Measurements from ENCODE around the gene MFAP3L. TPM values are rescaled to one million over a fixed set of nuclear protein-coding genes. Genes with fewer than 3 reads are reported as not detected.

The MFAP3L gene
- total RNA-seq, 1 experiment from 2014 or later, result 0.47 TPM

DNA sequence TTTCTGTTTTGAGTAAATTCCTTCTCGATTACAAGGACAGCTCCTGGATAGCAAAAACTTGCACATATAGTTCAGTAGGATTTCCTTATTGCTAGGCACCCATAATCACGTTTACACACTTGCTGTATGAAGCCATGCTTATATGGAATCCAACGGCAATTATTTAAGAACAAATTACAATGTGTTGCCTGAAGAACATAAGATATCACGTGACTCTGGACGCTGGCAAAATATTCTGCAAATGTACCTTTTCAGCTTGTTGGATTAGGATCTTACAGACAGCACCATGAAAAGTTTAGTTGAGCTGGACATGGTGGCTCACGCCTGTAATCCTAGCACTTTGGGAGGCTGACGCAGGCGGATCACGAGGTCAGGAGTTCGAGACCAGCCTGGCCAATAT, 17.4 kb downstream of the MFAP3L start:
- Histone ChIP-seq H3F3A (ENCODE audit: low read length, unreplicated experiment) (no peaks in the 10 kb centered on the region), H3K4me1 (ENCODE audit: insufficient read depth, low read length) (no peaks in the 10 kb centered on the region), H3K9me2 (replicated peaks; ENCODE audit: low read length) (no peaks in the 10 kb centered on the region), H3K79me2 (ENCODE audit: low read length) (no peaks in the 10 kb centered on the region), H3K27ac (ENCODE audit: low read length) (no peak overlapping the region), H4K20me1 (ENCODE audit: low read length) (no peaks in the 10 kb centered on the region), H3K27me3 (ENCODE audit: low read length) (no peaks in the 10 kb centered on the region), H3K9ac (ENCODE audit: low read length) (no peak overlapping the region), H2AFZ (ENCODE audit: low read length) (no peak overlapping the region), H3K4me2 (ENCODE audit: low read length) (no peak overlapping the region), H3K9me3 (ENCODE audit: low read length) (no peaks in the 10 kb centered on the region), H3K4me3 (ENCODE audit: low read length) (no peak overlapping the region), H3K36me3 (ENCODE audit: low read depth, low read length) (no peaks in the 10 kb centered on the region)
- DNase-seq, result no peak
- intact Hi-C loops (cut with micrococcal nuclease), result no loop called here
- ATAC-seq, result no peak
- CTCF ChIA-PET, result no interaction called here
- BruUV-seq (replicated peaks), result no TSS peak
- POLR2A ChIA-PET (ENCODE audit: unreplicated experiment), result no interaction called here
- TF ChIP-seq EZH2phosphoT487 (IDR thresholded peaks at IDR 0.05; ENCODE audit: borderline replicate concordance, low read length), result no peak
- TF ChIP-seq, protein P1, sequence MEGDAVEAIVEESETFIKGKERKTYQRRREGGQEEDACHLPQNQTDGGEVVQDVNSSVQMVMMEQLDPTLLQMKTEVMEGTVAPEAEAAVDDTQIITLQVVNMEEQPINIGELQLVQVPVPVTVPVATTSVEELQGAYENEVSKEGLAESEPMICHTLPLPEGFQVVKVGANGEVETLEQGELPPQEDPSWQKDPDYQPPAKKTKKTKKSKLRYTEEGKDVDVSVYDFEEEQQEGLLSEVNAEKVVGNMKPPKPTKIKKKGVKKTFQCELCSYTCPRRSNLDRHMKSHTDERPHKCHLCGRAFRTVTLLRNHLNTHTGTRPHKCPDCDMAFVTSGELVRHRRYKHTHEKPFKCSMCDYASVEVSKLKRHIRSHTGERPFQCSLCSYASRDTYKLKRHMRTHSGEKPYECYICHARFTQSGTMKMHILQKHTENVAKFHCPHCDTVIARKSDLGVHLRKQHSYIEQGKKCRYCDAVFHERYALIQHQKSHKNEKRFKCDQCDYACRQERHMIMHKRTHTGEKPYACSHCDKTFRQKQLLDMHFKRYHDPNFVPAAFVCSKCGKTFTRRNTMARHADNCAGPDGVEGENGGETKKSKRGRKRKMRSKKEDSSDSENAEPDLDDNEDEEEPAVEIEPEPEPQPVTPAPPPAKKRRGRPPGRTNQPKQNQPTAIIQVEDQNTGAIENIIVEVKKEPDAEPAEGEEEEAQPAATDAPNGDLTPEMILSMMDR (conservative IDR thresholded peaks at IDR 0.05; ENCODE audit: low read depth, low read length), result no peak
- TF ChIP-seq EZH2 (IDR thresholded peaks at IDR 0.05; ENCODE audit: low read length, unreplicated experiment), result no peak

DNA sequence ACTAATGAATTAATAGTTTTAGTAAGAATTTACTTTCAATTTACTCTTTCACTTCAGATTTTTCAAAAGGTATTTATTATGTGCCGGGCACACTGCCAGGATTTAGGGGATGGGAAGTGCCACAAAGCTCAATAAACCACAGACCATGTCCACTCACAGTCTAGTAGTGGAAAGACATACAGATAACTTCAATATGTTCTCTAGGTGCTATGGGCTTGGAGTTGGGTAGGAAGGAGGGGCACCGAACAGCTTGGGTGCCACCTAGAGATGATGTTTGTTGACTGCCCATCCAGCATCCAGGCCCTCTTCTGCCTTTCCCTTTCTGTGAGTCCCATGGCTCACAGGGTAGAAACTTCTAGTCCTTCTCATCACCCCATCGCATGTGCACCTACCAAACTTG, 17.8 kb downstream of the MFAP3L start:
- H3K27ac ChIP-seq (ENCODE audit: low read length), result no peak overlapping the region
- no peaks in the 10 kb centered on the region for H3K9me3 ChIP-seq (ENCODE audit: low read length)
- intact Hi-C loops (cut with micrococcal nuclease), result no loop called here
- H3K9me2 ChIP-seq (replicated peaks; ENCODE audit: low read length), result no peaks in the 10 kb centered on the region
- H3K4me1 ChIP-seq (ENCODE audit: insufficient read depth, low read length), result no peaks in the 10 kb centered on the region
- H3F3A ChIP-seq (ENCODE audit: low read length, unreplicated experiment), result no peaks in the 10 kb centered on the region
- no peak overlapping the region for H2AFZ ChIP-seq (ENCODE audit: low read length)
- ChIA-PET POLR2A (ENCODE audit: unreplicated experiment) (no interaction called here), CTCF (no interaction called here)
- no peak overlapping the region for H3K4me3 ChIP-seq (ENCODE audit: low read length)
- H3K36me3 ChIP-seq (ENCODE audit: low read depth, low read length), result no peaks in the 10 kb centered on the region
- ATAC-seq (no peak; the same call in 1 of the 2 replicates), DNase-seq (no peak)
- H3K27me3 ChIP-seq (ENCODE audit: low read length), result no peaks in the 10 kb centered on the region
- no peaks in the 10 kb centered on the region for H3K79me2 ChIP-seq (ENCODE audit: low read length)
- H3K9ac ChIP-seq (ENCODE audit: low read length), result no peak overlapping the region
- BruUV-seq (replicated peaks), result no TSS peak
- TF ChIP-seq EZH2phosphoT487 (IDR thresholded peaks at IDR 0.05; ENCODE audit: borderline replicate concordance, low read length) (no peak), EZH2 (IDR thresholded peaks at IDR 0.05; ENCODE audit: low read length, unreplicated experiment) (no peak)
- TF ChIP-seq, protein P1 (conservative IDR thresholded peaks at IDR 0.05; ENCODE audit: low read depth, low read length), result no peak
- no peak overlapping the region for H3K4me2 ChIP-seq (ENCODE audit: low read length)
- H4K20me1 ChIP-seq (ENCODE audit: low read length), result no peaks in the 10 kb centered on the region

DNA sequence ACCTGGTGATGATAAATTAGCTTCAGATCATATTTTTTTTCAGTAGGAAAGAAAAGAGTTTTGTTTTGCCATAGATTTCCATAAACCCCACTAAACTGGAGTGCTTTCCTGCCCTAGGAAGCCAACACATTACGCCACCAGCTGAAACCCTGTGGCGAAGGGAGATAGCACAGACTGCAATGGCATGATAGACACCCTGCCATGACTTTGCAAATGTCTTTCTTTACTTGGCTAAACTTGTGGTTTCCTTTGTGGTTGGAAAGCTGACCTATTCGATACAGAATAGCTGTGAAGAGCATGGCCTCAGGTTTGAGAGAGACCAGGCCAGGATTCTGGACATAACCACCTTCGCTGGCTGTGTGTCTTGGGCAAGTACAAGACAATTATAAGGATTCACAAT, 19.1 kb downstream of the MFAP3L start:
- no peak overlapping the region for H3K4me2 ChIP-seq (ENCODE audit: low read length)
- CTCF ChIA-PET, result no interaction called here
- H3K4me1 ChIP-seq (ENCODE audit: insufficient read depth, low read length), result no peaks in the 10 kb centered on the region
- no peak for TF ChIP-seq EZH2 (IDR thresholded peaks at IDR 0.05; ENCODE audit: low read length, unreplicated experiment)
- TF ChIP-seq, protein P1 (conservative IDR thresholded peaks at IDR 0.05; ENCODE audit: low read depth, low read length), result no peak
- TF ChIP-seq EZH2phosphoT487 (IDR thresholded peaks at IDR 0.05; ENCODE audit: borderline replicate concordance, low read length), result no peak
- H3K36me3 ChIP-seq (ENCODE audit: low read depth, low read length), result no peaks in the 10 kb centered on the region
- no peaks in the 10 kb centered on the region for H3K79me2 ChIP-seq (ENCODE audit: low read length)
- H3F3A ChIP-seq (ENCODE audit: low read length, unreplicated experiment), result no peaks in the 10 kb centered on the region
- intact Hi-C loops (cut with micrococcal nuclease), result no loop called here
- no peak overlapping the region for H3K27ac ChIP-seq (ENCODE audit: low read length)
- no peak overlapping the region for H2AFZ ChIP-seq (ENCODE audit: low read length)
- no peaks in the 10 kb centered on the region for H4K20me1 ChIP-seq (ENCODE audit: low read length)
- H3K4me3 ChIP-seq (ENCODE audit: low read length), result no peak overlapping the region
- ATAC-seq, result no peak
- H3K9me3 ChIP-seq (ENCODE audit: low read length), result no peaks in the 10 kb centered on the region
- no peaks in the 10 kb centered on the region for H3K9me2 ChIP-seq (replicated peaks; ENCODE audit: low read length)
- BruUV-seq (replicated peaks), result no TSS peak
- H3K9ac ChIP-seq (ENCODE audit: low read length), result no peak overlapping the region
- DNase-seq, result no peak
- H3K27me3 ChIP-seq (ENCODE audit: low read length), result no peaks in the 10 kb centered on the region
- POLR2A ChIA-PET (ENCODE audit: unreplicated experiment), result no interaction called here

All from PC-3 (cell line).